Mammary microvascular endothelial cell (primary cell): ENCODE measurements around the gene MICB. TPM values are rescaled to one million over a fixed set of nuclear protein-coding genes. Genes with fewer than 3 reads are reported as not detected.

ENCODE experiments used
- total RNA-seq: library from RNA; depleted of rRNA; stranded (reverse); fragments of >200 nt; gene quantifications from 2 replicates; pipeline ENCODE4 v1.2.3, GENCODE V29; 2015

MICB gene
- total RNA-seq = 19.6 and 21.7 TPM in 2 replicates

GRCh38 chr6:31497531-31498476, at the start of gene MICB:
Gene MICB, plus strand, starts transcription at chr6:31498145. Its CDS starts 49 bp downstream, at chr6:31498194.

GRCh38 chr6:31528821-31529328, 30.9 kb downstream of the MICB start, which contains the start of gene MCCD1:
Gene MCCD1, plus strand, starts transcription at chr6:31528962. Its CDS starts 53 bp downstream, at chr6:31529015.

GRCh38 chr6:31541658-31542521, 43.9 kb downstream of the MICB start, which contains the start of gene DDX39B:
Gene DDX39B, minus strand, starts transcription at chr6:31542003. Its CDS starts 1,471 bp downstream, at chr6:31540532.

GRCh38 chr6:31546339-31546957, 48.5 kb downstream of the MICB start, which contains the start of gene ATP6V1G2:
Gene ATP6V1G2, minus strand, starts transcription at chr6:31546608. Its CDS starts 49 bp downstream, at chr6:31546559.

GRCh38 chr6:31546958-31547726, 49.2 kb downstream of the MICB start, which contains the start of gene NFKBIL1:
Gene NFKBIL1, plus strand, starts transcription at chr6:31547608. Its CDS starts 87 bp downstream, at chr6:31547695.

Other genes with a start within 250 kb of the MICB start
- 389 and 466 TPM in 2 replicates for gene HLA-C, start 226.1 kb upstream of the MICB start, total RNA-seq
- 1,271 and 2,245 TPM in 2 replicates for gene HLA-B, start 141.0 kb upstream of the MICB start, total RNA-seq
- 4.7 and 5.2 TPM in 2 replicates for gene MICA, start 94.5 kb upstream of the MICB start, total RNA-seq
- gene MCCD1, start 30.8 kb downstream of the MICB start, total RNA-seq = not detected in 2 replicates
- gene DDX39B, start 43.9 kb downstream of the MICB start, total RNA-seq = 338 and 363 TPM in 2 replicates
- gene ATP6V1G2, start 48.5 kb downstream of the MICB start, total RNA-seq = 0.07 and 0.39 TPM in 2 replicates
- 12.9 and 16.2 TPM in 2 replicates for gene NFKBIL1, start 49.5 kb downstream of the MICB start, total RNA-seq
- gene LTA, start 74.1 kb downstream of the MICB start, total RNA-seq = 0.13 TPM in 1 of 2 replicates, not detected in the other
- gene TNF, start 77.4 kb downstream of the MICB start, total RNA-seq = 0.20 TPM in 1 of 2 replicates, not detected in the other
- gene LTB, start 84.3 kb downstream of the MICB start, total RNA-seq = 2.2 and 7.0 TPM in 2 replicates
- 0.20 and 0.98 TPM in 2 replicates for gene LST1, start 88.1 kb downstream of the MICB start, total RNA-seq
- gene NCR3, start 94.9 kb downstream of the MICB start, total RNA-seq = not detected in 2 replicates
- gene AIF1, start 117.1 kb downstream of the MICB start, total RNA-seq = not detected in 2 replicates
- gene PRRC2A, start 122.6 kb downstream of the MICB start, total RNA-seq = 90.2 and 95.7 TPM in 2 replicates
- gene BAG6, start 154.5 kb downstream of the MICB start, total RNA-seq = 273 and 296 TPM in 2 replicates
- 1.2 and 1.4 TPM in 2 replicates for gene APOM, start 157.7 kb downstream of the MICB start, total RNA-seq
- 14.2 and 15.2 TPM in 2 replicates for gene C6orf47, start 162.6 kb downstream of the MICB start, total RNA-seq
- 11.7 and 17.9 TPM in 2 replicates for gene GPANK1, start 166.9 kb downstream of the MICB start, total RNA-seq
- 279 and 308 TPM in 2 replicates for gene CSNK2B, start 167.9 kb downstream of the MICB start, total RNA-seq
- gene LY6G5B, start 171.8 kb downstream of the MICB start, total RNA-seq = 0.93 and 3.1 TPM in 2 replicates
- 2.5 and 3.3 TPM in 2 replicates for gene LY6G5C, start 182.9 kb downstream of the MICB start, total RNA-seq
- gene ABHD16A, start 205.2 kb downstream of the MICB start, total RNA-seq = 36.2 and 38.2 TPM in 2 replicates
- gene LY6G6F, start 208.7 kb downstream of the MICB start, total RNA-seq = not detected in 2 replicates
- gene LY6G6D, start 217.2 kb downstream of the MICB start, total RNA-seq = not detected in 2 replicates
- not detected in 2 replicates for gene LY6G6C, start 223.6 kb downstream of the MICB start, total RNA-seq
- gene MPIG6B, start 225.2 kb downstream of the MICB start, total RNA-seq = not detected in 2 replicates
- gene DDAH2, start 231.2 kb downstream of the MICB start, total RNA-seq = 90.3 and 106 TPM in 2 replicates
- gene CLIC1, start 238.4 kb downstream of the MICB start, total RNA-seq = 1,055 and 1,092 TPM in 2 replicates
- gene MSH5, start 241.9 kb downstream of the MICB start, total RNA-seq = 8.3 and 14.5 TPM in 2 replicates